Inflammatory macrophage (primary cell): ENCODE data around the gene DIAPH1.

Source experiments
- DNase-seq, 2 donors: peaks; one replicate each; pipeline ENCODE4 v3.0.0-alpha.2; 2020 to 2022

The DIAPH1 gene

DNA sequence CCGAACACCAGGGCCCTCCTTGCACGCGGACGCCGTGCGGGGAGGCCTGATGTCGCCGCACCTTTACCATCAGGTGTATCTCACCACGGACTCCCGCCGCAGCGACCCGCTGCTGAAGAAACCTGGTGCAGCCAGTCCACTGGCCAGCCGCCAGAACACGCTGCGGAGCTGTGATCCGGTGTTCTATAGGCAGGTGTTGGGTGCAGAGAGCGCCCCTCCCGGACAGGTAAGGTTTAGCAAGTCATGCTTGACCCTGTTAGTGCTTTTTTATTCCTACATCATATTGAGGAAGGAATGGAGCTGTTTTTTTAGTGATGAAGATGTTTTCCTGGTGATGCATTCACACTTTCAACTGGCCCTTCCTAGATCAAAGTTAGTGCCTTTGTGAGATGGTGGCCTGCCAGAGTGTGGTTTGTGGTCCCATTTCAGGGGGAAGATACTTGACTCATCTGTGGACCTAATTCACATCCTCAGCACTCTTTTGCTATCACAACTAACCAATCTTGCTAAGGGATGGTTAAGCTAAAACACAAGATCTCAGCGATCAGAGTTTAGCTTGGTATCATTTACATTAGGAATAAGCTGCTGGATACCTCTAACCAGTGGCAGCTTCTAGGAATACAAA is 140.4 kb downstream of the DIAPH1 start:
- no peak for DNase-seq

- DNase-seq = no peak
Measured at GRCh38 chr5:141477815-141478214, 141.0 kb downstream of the DIAPH1 start.

- DNase-seq = no peak
Measured at GRCh38 chr5:141477044-141477575, 141.7 kb downstream of the DIAPH1 start.

GRCh38 chr5:141476132-141476911 is 142.5 kb downstream of the DIAPH1 start:
- peak; percentile 21 to 51 for DNase-seq

- peak; percentile 65 to 84 for DNase-seq
Measured at GRCh38 chr5:141475625-141476131, 143.1 kb downstream of the DIAPH1 start, which contains the start of gene PCDHGC3. Gene PCDHGC3 (plus strand): TSS chr5:141475966. CDS start chr5:141476117, 151 bp downstream.

- DNase-seq = no peak
Measured at GRCh38 chr5:141465351-141465750, 153.4 kb downstream of the DIAPH1 start.
